T-helper 2 cell treated with Interferon-gamma antibody and Interleukin-4, amounts not matched to agents 5 μg/mL and 100 μg/mL, for 36 hours (primary cell): ENCODE measurements around the gene ZNF579.
"Not testable (repeated sequence)": the region's sequence is repeated elsewhere in the genome, so short reads cannot be mapped to it uniquely, and the experiment has no call there.

Experiments used
- DNase-seq: peaks from one replicate; pipeline ENCODE4 v3.0.0; 2021; ENCODE audit warnings: low spot score
- H3K27ac Mint-ChIP-seq: one replicate; pipeline ENCODE4 v1.8.0; 2021; ENCODE audit warnings: mild to moderate bottlenecking, mixed read lengths
- H3K27me3 Mint-ChIP-seq: one replicate; pipeline ENCODE4 v1.8.0; 2021; ENCODE audit warnings: low read depth, mixed read lengths
- H3K36me3 Mint-ChIP-seq: one replicate; pipeline ENCODE4 v1.8.0; 2021; ENCODE audit warnings: low read depth, mixed read lengths
- H3K4me1 Mint-ChIP-seq: one replicate; pipeline ENCODE4 v1.8.0; 2021; ENCODE audit warnings: low read depth, mixed read lengths
- H3K4me3 Mint-ChIP-seq: one replicate; pipeline ENCODE4 v1.8.0; 2022; ENCODE audit warnings: mild to moderate bottlenecking, moderate library complexity, mixed read lengths
- H3K9me3 Mint-ChIP-seq: one replicate; pipeline ENCODE4 v1.8.0; 2021; ENCODE audit warnings: mixed read lengths

The ZNF579 gene

GRCh38 chr19:55540619-55541018 lies 40.0 kb downstream of the ZNF579 start:
- H3K4me1 Mint-ChIP-seq = no peaks in the 10 kb centered on the region
- H3K27ac Mint-ChIP-seq = no peak overlapping the region
- H3K36me3 Mint-ChIP-seq = no peaks in the 10 kb centered on the region
- no peak for DNase-seq
- no peaks in the 10 kb centered on the region for H3K9me3 Mint-ChIP-seq
- H3K27me3 Mint-ChIP-seq = no peaks in the 10 kb centered on the region
- H3K4me3 Mint-ChIP-seq = no peak overlapping the region

DNA sequence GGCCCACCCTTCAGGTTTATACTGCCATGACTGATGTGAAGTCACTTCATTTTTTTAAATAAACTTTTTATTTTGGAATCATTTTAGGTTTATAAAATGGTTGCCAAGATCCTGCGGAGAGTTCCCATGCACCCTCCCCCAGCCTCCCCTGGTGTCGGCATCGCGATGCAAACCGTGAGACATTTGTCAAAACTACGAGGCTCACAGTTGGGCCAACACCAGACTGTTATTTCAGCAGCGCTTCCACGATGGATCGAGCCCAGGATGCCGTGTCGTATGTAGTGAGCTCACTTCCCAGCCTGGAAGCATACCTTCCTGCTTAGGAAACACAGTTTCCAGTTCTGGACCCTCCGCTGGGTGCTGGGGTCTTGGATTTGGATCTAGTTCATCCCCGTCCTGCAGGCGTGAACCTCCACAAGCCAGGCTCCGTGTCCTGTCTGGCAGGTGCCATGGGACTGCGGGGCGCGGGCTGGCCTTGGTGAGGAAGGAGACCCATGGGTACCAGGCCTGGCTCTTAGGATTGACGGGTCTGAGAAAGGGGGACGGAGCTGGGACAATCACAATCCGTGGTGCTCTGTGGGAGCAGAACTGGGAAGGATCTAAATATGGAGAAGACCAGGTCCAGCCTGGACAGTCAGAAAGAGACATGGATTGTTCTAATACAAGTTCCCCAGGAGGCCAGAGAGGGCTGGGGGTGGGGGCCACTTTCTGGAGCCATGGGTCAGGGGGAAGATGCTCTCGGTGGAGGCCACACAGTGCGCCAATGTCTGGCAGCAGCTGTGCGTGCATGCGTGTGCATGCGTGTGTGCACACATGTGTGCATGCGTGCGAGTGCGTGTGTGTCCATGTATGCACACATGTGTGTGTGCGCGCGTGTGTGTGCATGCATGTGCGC lies 41.3 kb downstream of the ZNF579 start:
- Mint-ChIP-seq H3K27me3 (no peaks in the 10 kb centered on the region), H3K4me3 (no peak overlapping the region), H3K27ac (no peak overlapping the region), H3K4me1 (no peaks in the 10 kb centered on the region), H3K36me3 (no peaks in the 10 kb centered on the region), H3K9me3 (no peaks in the 10 kb centered on the region)
- no peak for DNase-seq

GRCh38 chr19:55538132-55538531 lies 42.5 kb downstream of the ZNF579 start:
- no peak for DNase-seq
- H3K4me1 Mint-ChIP-seq = no peaks in the 10 kb centered on the region
- no peak overlapping the region for H3K27ac Mint-ChIP-seq
- no peak overlapping the region for H3K4me3 Mint-ChIP-seq
- H3K27me3 Mint-ChIP-seq = no peaks in the 10 kb centered on the region
- no peaks in the 10 kb centered on the region for H3K9me3 Mint-ChIP-seq
- H3K36me3 Mint-ChIP-seq = no peaks in the 10 kb centered on the region

DNA sequence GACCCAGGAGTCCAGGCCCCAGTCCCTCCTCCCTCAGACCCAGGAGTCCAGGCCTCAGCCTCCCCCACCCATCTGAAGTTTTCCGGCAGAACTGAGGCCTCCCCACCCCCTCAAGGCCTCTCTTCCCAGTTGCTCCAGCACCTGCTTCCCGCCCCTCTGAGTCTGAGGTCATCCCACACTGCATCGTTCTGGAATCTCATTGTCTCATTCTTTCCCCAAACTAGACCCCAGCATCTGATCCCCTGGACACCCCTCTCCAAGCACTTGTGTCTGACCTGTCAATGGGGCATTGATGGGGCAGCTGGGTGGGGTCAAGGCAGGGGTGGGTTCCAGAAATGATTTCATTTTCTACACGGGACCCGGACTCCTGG lies 42.9 kb downstream of the ZNF579 start:
- H3K27ac Mint-ChIP-seq = no peak overlapping the region

GRCh38 chr19:55536951-55537740 lies 43.5 kb downstream of the ZNF579 start, which contains the start of gene SBK2:
Gene SBK2, minus strand, starts transcription at chr19:55537133. Its CDS starts 839 bp downstream, at chr19:55536294.
- H3K4me1 Mint-ChIP-seq = no peaks in the 10 kb centered on the region
- H3K36me3 Mint-ChIP-seq = no peaks in the 10 kb centered on the region
- no peak within 1 kb of the TSS for H3K27ac Mint-ChIP-seq
- no peak within 1 kb of the TSS for H3K4me3 Mint-ChIP-seq
- no peaks in the 10 kb centered on the region for H3K27me3 Mint-ChIP-seq
- DNase-seq = no peak
- no peaks in the 10 kb centered on the region for H3K9me3 Mint-ChIP-seq

More for the DNA sequence above, 42.9 kb downstream of the ZNF579 start:
- H3K4me3 Mint-ChIP-seq = no peak overlapping the region
- no peak for DNase-seq
- no peaks in the 10 kb centered on the region for H3K27me3 Mint-ChIP-seq
- no peaks in the 10 kb centered on the region for H3K36me3 Mint-ChIP-seq
- H3K4me1 Mint-ChIP-seq = no peaks in the 10 kb centered on the region
- no peaks in the 10 kb centered on the region for H3K9me3 Mint-ChIP-seq

DNA sequence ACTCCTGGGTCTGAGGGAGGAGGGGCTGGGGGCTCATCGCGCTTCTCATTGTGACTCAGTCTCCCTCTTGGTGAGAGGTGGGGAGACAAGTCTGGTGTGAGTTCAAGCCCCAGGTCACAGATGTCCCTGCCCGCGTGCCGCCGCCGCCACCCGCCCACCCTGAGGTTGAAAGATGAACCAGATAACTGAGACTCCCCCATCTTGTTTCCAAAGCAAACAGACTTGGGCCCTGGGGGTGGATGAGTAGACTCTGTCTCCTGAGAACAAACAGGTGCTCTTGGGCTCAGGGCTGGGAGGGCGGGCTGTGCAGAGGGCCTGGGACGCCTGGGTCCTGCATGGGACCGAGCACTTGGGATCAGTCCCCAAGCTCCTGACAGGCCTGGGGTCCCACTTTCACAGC lies 44.3 kb downstream of the ZNF579 start:
- DNase-seq = no peak
- Mint-ChIP-seq H3K4me1 (no peaks in the 10 kb centered on the region), H3K36me3 (no peaks in the 10 kb centered on the region), H3K27ac (no peak overlapping the region), H3K4me3 (no peak overlapping the region), H3K27me3 (no peaks in the 10 kb centered on the region), H3K9me3 (no peaks in the 10 kb centered on the region)

DNA sequence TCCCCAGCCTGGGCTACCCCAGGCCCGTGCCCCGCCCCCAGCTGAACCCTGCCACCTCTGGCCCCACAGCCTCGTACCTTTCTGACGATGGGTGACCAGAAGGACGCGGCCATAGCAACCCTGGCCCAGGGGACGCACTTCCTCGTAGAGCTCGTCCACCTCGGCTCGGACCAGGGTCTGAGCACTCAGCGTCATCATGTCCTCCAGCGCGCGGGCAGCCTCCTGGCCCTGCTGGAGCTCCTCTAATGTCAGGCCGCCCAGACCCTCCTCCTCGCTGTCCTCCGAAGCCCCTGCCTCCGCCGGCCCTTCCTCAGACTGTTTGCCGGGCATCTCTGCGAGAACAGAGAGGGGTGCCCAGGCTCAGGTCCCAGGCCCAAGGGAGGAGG lies 44.7 kb downstream of the ZNF579 start:
- H3K4me3 Mint-ChIP-seq = no peak overlapping the region
- DNase-seq = no peak
- H3K4me1 Mint-ChIP-seq = no peaks in the 10 kb centered on the region
- H3K27ac Mint-ChIP-seq = no peak overlapping the region
- H3K36me3 Mint-ChIP-seq = no peaks in the 10 kb centered on the region
- no peaks in the 10 kb centered on the region for H3K9me3 Mint-ChIP-seq
- no peaks in the 10 kb centered on the region for H3K27me3 Mint-ChIP-seq

GRCh38 chr19:55535173-55535964 lies 45.3 kb downstream of the ZNF579 start:
- Mint-ChIP-seq H3K27ac (no peak overlapping the region), H3K27me3 (no peaks in the 10 kb centered on the region), H3K4me3 (no peak overlapping the region), H3K36me3 (no peaks in the 10 kb centered on the region), H3K4me1 (no peaks in the 10 kb centered on the region), H3K9me3 (no peaks in the 10 kb centered on the region)
- no peak for DNase-seq

DNA sequence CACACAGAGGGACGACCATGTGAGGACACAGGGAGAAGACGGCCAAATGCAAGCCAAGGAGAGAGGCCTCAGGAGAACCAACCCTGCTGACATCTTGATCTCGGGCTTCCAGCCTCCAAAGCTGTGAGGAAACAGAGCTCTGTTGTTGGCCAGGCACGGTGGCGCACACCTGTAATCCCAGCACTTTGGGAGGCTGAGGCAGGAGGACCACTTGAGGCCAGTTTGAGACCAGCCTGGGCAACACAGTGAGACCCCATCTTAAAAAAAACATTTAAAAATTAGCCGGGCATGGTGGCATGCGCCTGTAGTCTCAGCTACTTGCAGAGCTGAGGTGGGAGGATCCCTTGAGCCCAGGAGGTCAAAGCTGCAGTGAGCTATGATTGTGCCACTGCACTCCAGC lies 46.4 kb downstream of the ZNF579 start:
- DNase-seq, H3K27me3 Mint-ChIP-seq, H3K9me3 Mint-ChIP-seq, H3K4me1 Mint-ChIP-seq, H3K4me3 Mint-ChIP-seq, H3K36me3 Mint-ChIP-seq, H3K27ac Mint-ChIP-seq: not testable (repeated sequence)

DNA sequence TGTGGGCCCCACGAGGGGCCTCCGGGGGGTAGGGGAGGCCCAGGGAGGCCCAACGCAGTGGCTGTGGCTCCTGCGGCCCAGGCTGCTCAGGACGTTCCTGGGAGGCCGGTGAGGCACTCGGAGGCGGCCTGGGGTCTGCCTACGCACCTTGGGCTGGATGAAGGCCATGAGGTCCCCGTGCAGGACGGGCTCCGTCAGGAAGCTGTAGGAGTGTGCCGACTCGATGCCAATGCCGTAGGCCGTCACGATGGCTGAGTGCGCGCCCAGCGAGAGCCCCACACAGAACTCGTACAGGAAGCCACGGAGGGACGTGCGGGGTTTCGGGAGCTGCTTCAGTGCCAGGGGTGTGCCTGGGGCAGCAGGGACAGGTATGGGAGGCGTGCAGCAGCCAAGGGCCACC lies 49.7 kb downstream of the ZNF579 start:
- DNase-seq = no peak
- Mint-ChIP-seq H3K27me3 (no peaks in the 10 kb centered on the region), H3K4me1 (no peaks in the 10 kb centered on the region), H3K9me3 (no peaks in the 10 kb centered on the region), H3K27ac (no peak overlapping the region), H3K4me3 (no peak overlapping the region), H3K36me3 (no peaks in the 10 kb centered on the region)

DNA sequence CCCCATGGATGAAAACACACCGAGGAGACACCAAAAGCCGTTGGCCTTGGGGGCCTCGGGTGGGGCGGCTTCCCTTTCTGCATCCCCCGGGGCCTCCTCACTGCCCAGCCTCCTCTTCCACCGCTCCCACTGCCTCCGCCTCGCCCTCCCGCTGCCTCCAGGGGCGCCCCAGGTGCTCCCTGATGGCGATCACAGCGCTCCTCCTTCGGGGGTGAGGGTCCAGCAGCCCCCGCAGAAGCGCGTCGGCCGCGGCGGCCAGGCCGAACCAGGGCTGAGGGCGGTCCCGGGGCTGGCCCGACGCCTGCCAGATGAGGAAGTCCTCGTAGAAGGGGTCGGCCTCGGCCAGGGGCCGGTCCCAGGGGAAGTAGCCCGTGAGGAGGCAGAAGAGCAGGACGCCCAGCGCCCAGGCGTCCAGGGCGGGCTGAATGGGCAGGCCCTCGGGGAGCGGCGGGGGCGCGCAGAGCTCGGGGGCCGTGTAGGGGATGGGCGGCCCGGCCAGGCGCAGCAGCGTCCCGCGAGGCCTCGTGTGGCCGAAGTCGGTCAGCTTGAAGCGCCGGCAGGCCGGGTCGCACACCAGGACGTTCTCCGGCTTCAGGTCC lies 50.9 kb downstream of the ZNF579 start:
- H3K4me3 Mint-ChIP-seq = no peak overlapping the region
- no peak overlapping the region for H3K27ac Mint-ChIP-seq
- no peaks in the 10 kb centered on the region for H3K36me3 Mint-ChIP-seq
- H3K4me1 Mint-ChIP-seq = no peaks in the 10 kb centered on the region
- no peaks in the 10 kb centered on the region for H3K27me3 Mint-ChIP-seq
- DNase-seq = no peak
- no peaks in the 10 kb centered on the region for H3K9me3 Mint-ChIP-seq

- no peak overlapping the region for H3K4me3 Mint-ChIP-seq
- DNase-seq = no peak
- H3K4me1 Mint-ChIP-seq = no peaks in the 10 kb centered on the region
- H3K27ac Mint-ChIP-seq = no peak overlapping the region
- H3K27me3 Mint-ChIP-seq = no peaks in the 10 kb centered on the region
- H3K9me3 Mint-ChIP-seq = no peaks in the 10 kb centered on the region
- H3K36me3 Mint-ChIP-seq = no peaks in the 10 kb centered on the region
Measured at GRCh38 chr19:55528030-55528803, 52.4 kb downstream of the ZNF579 start.
